OCI-LY3 (cell line): ENCODE results near the gene TCTN3.
"Not testable (repeated sequence)": the region's sequence is repeated elsewhere in the genome, so short reads cannot be mapped to it uniquely, and the experiment has no call there.

ENCODE experiments used
- CTCF ChIP-seq: fragments of 200-600, 300-600 bp; sonication (generic); IDR thresholded peaks from 2 replicates; pipeline ENCODE4 v1.5.1; 2014; ENCODE audit warnings: antibody characterized with exemption, low read length, low read depth
- EZH2phosphoT487 ChIP-seq: fragments of 200-600 bp; shearing (Covaris generic); IDR thresholded peaks from 2 replicates; pipeline ENCODE4 v1.6.1; 2018; ENCODE audit warnings: antibody characterized with exemption, mixed run types, low read depth

- TF ChIP-seq CTCF, EZH2phosphoT487: not testable (repeated sequence)
Measured at GRCh38 chr10:95720745-95721144, 27.0 kb upstream of the TCTN3 start.
